ENCODE measurements around the gene EPC1.

EPC1 gene

GRCh38 chr10:32332299-32332750, 14.6 kb downstream of the EPC1 start:
- TF ChIP-seq EP300 (IDR thresholded peaks at IDR 0.05; ENCODE audit: borderline replicate concordance) (no peak), NFIC (IDR thresholded peaks at IDR 0.05) (no peak), CREB1 (IDR thresholded peaks at IDR 0.05; ENCODE audit: low read depth) (no peak), REST (IDR thresholded peaks at IDR 0.05; ENCODE audit: low read depth) (no peak), TEAD4 (IDR thresholded peaks at IDR 0.05) (no peak), TAF1 (IDR thresholded peaks at IDR 0.05; ENCODE audit: low read depth) (no peak), ZBTB7A (IDR thresholded peaks at IDR 0.05; ENCODE audit: low read depth) (no peak), YY1 (IDR thresholded peaks at IDR 0.05; ENCODE audit: low read depth) (no peak), TCF12 (IDR thresholded peaks at IDR 0.05; ENCODE audit: low read depth) (no peak), EGR1 (IDR thresholded peaks at IDR 0.05) (no peak), MAX (IDR thresholded peaks at IDR 0.05) (no peak), FOXM1 (IDR thresholded peaks at IDR 0.05; ENCODE audit: borderline replicate concordance, low read depth) (no peak), USF1 (IDR thresholded peaks at IDR 0.05) (no peak), CEBPB (IDR thresholded peaks at IDR 0.05) (no peak), RAD21 (IDR thresholded peaks at IDR 0.05; ENCODE audit: low read depth) (no peak)

- TF ChIP-seq TAF1 (IDR thresholded peaks at IDR 0.05; ENCODE audit: low read depth) (no peak), USF1 (IDR thresholded peaks at IDR 0.05) (no peak), REST (IDR thresholded peaks at IDR 0.05; ENCODE audit: low read depth) (no peak), CEBPB (IDR thresholded peaks at IDR 0.05) (no peak), TCF12 (IDR thresholded peaks at IDR 0.05; ENCODE audit: low read depth) (no peak), NFIC (IDR thresholded peaks at IDR 0.05) (no peak), MAX (IDR thresholded peaks at IDR 0.05) (no peak), RAD21 (IDR thresholded peaks at IDR 0.05; ENCODE audit: low read depth) (no peak), YY1 (IDR thresholded peaks at IDR 0.05; ENCODE audit: low read depth) (no peak), TEAD4 (IDR thresholded peaks at IDR 0.05) (no peak), EGR1 (IDR thresholded peaks at IDR 0.05) (no peak), CREB1 (IDR thresholded peaks at IDR 0.05; ENCODE audit: low read depth) (no peak), ZBTB7A (IDR thresholded peaks at IDR 0.05; ENCODE audit: low read depth) (no peak), EP300 (IDR thresholded peaks at IDR 0.05; ENCODE audit: borderline replicate concordance) (no peak)
These were observed 15.4 kb downstream of the EPC1 start for GRCh38 chr10:32331606-32332005.

GRCh38 chr10:32330214-32330613, 16.7 kb downstream of the EPC1 start:
- TF ChIP-seq EP300 (IDR thresholded peaks at IDR 0.05; ENCODE audit: borderline replicate concordance): no peak
- no peak for TF ChIP-seq USF1 (IDR thresholded peaks at IDR 0.05)
- no peak for TF ChIP-seq TCF12 (IDR thresholded peaks at IDR 0.05; ENCODE audit: low read depth)
- TF ChIP-seq CREB1 (IDR thresholded peaks at IDR 0.05; ENCODE audit: low read depth): no peak
- no peak for TF ChIP-seq CEBPB (IDR thresholded peaks at IDR 0.05)
- no peak for TF ChIP-seq MAX (IDR thresholded peaks at IDR 0.05)
- TF ChIP-seq TEAD4 (IDR thresholded peaks at IDR 0.05): no peak
- no peak for TF ChIP-seq FOXM1 (IDR thresholded peaks at IDR 0.05; ENCODE audit: borderline replicate concordance, low read depth)
- TF ChIP-seq YY1 (IDR thresholded peaks at IDR 0.05; ENCODE audit: low read depth): no peak
- TF ChIP-seq ZBTB7A (IDR thresholded peaks at IDR 0.05; ENCODE audit: low read depth): no peak
- TF ChIP-seq REST (IDR thresholded peaks at IDR 0.05; ENCODE audit: low read depth): no peak
- TF ChIP-seq NFIC (IDR thresholded peaks at IDR 0.05): no peak
- TF ChIP-seq TAF1 (IDR thresholded peaks at IDR 0.05; ENCODE audit: low read depth): no peak
- TF ChIP-seq EGR1 (IDR thresholded peaks at IDR 0.05): no peak
- TF ChIP-seq RAD21 (IDR thresholded peaks at IDR 0.05; ENCODE audit: low read depth): no peak
